HEK293 (cell line): ENCODE results near the gene CSNK1A1L.

Experiments used
- CTCF ChIA-PET: fragments of 350-600 bp; formaldehyde crosslinking; extraction: SDS; loops from one replicate; lab custom pipeline; 2021; ENCODE audit warnings: antibody characterized with exemption; lab: Yijun Ruan, JAX
- POLR2A ChIA-PET: fragments of 300-600 bp; formaldehyde crosslinking; extraction: SDS; loops from one replicate; lab custom pipeline; 2020; ENCODE audit warnings: antibody characterized with exemption, inconsistent platforms; lab: Yijun Ruan, JAX
- H3K27ac ChIP-seq: fragments of 200-500 bp; sonication (Bioruptor generic); 2 replicates; pipeline ENCODE4 v1.5.1; 2014; ENCODE audit warnings: low read depth, low read length, control low read depth, inconsistent platforms; ENCODE audit errors: extremely low read depth
- H3K36me3 ChIP-seq, 2 experiments: fragments of 200-500 bp in 1 of 2; sonication (Bioruptor generic) in 1 of 2; 1 replicate in 1 of 2; 2 replicates in 1 of 2; pipeline ENCODE4 v1.5.1; 2014 to 2017; ENCODE audit warnings: inconsistent platforms in 2 of 2, low read length in 2 of 2; ENCODE audit not compliant: control insufficient read depth in 2 of 2, insufficient read depth in 1 of 2
- H3K4me1 ChIP-seq: fragments of 200-500 bp; sonication (Bioruptor generic); 2 replicates; pipeline ENCODE4 v1.5.1; 2014; ENCODE audit warnings: mild to moderate bottlenecking, low read length, inconsistent platforms; ENCODE audit not compliant: control insufficient read depth, insufficient read depth
- H3K4me3 ChIP-seq: 2 replicates; pipeline ENCODE4 v1.5.1; 2011; ENCODE audit warnings: low read depth, mild to moderate bottlenecking, control low read depth, low read length, moderate library complexity
- H3K9me3 ChIP-seq: fragments of 200-500 bp; sonication (Bioruptor generic); 2 replicates; pipeline ENCODE4 v1.5.1; 2014; ENCODE audit warnings: low read depth, low read length, inconsistent platforms; ENCODE audit not compliant: control insufficient read depth, insufficient read depth
- FEZF1 ChIP-seq: fragments of 450-650 bp; formaldehyde crosslinking; IDR thresholded peaks from 2 replicates; pipeline ENCODE4 v1.5.1; 2016; ENCODE audit warnings: missing biosample characterization, missing genetic modification characterization
- GLIS1 ChIP-seq: fragments of 450-650 bp; formaldehyde crosslinking; IDR thresholded peaks from 2 replicates; pipeline ENCODE4 v1.5.1; 2016; ENCODE audit warnings: missing biosample characterization, missing genetic modification characterization
- GLIS2 ChIP-seq: fragments of 450-650 bp; formaldehyde crosslinking; IDR thresholded peaks from 2 replicates; pipeline ENCODE4 v1.5.1; 2016; ENCODE audit warnings: missing biosample characterization, missing genetic modification characterization
- SETDB1 ChIP-seq: IDR thresholded peaks from one replicate; pipeline ENCODE4 v1.6.1; 2017; ENCODE audit warnings: mild to moderate bottlenecking, low read length, moderate library complexity, mixed read lengths; ENCODE audit not compliant: insufficient read length
- SP2 ChIP-seq: fragments of 450-650 bp; formaldehyde crosslinking; IDR thresholded peaks from 2 replicates; pipeline ENCODE4 v1.5.1; 2016; ENCODE audit warnings: missing biosample characterization, missing genetic modification characterization
- SP7 ChIP-seq: fragments of 450-650 bp; formaldehyde crosslinking; IDR thresholded peaks from 2 replicates; pipeline ENCODE4 v1.5.1; 2016; ENCODE audit warnings: missing biosample characterization, missing genetic modification characterization
- TRIM28 ChIP-seq: IDR thresholded peaks from 2 replicates; pipeline ENCODE4 v1.6.1; 2011; ENCODE audit warnings: low read length, control low read depth, borderline replicate concordance
- WT1 ChIP-seq: fragments of 450-650 bp; formaldehyde crosslinking; IDR thresholded peaks from 2 replicates; pipeline ENCODE4 v1.5.1; 2016; ENCODE audit warnings: missing biosample characterization, missing genetic modification characterization
- ZFHX2 ChIP-seq: fragments of 450-650 bp; formaldehyde crosslinking; conservative IDR thresholded peaks from 2 replicates; pipeline ENCODE4 v1.5.1; 2016; ENCODE audit warnings: missing biosample characterization, missing genetic modification characterization
- ZFP37 ChIP-seq: fragments of 450-650 bp; formaldehyde crosslinking; IDR thresholded peaks from 2 replicates; pipeline ENCODE4 v1.5.1; 2016; ENCODE audit warnings: missing biosample characterization, missing genetic modification characterization
- ZNF114 ChIP-seq: fragments of 450-650 bp; formaldehyde crosslinking; IDR thresholded peaks from 2 replicates; pipeline ENCODE4 v1.5.0; 2017; ENCODE audit warnings: missing biosample characterization, missing genetic modification characterization
- ZNF140 ChIP-seq: fragments of 450-650 bp; formaldehyde crosslinking; IDR thresholded peaks from 2 replicates; pipeline ENCODE4 v1.5.1; 2016; ENCODE audit warnings: missing biosample characterization, missing genetic modification characterization
- ZNF155 ChIP-seq: fragments of 450-650 bp; formaldehyde crosslinking; IDR thresholded peaks from 2 replicates; pipeline ENCODE4 v1.5.1; 2016; ENCODE audit warnings: missing biosample characterization, missing genetic modification characterization
- ZNF175 ChIP-seq: fragments of 450-650 bp; formaldehyde crosslinking; IDR thresholded peaks from 2 replicates; pipeline ENCODE4 v1.5.1; 2016; ENCODE audit warnings: missing biosample characterization, missing genetic modification characterization
- ZNF184 ChIP-seq: fragments of 450-650 bp; IDR thresholded peaks from 2 replicates; pipeline ENCODE4 v1.5.1; 2018; ENCODE audit warnings: missing biosample characterization, mild to moderate bottlenecking, missing genetic modification characterization
- ZNF274 ChIP-seq, 2 experiments: fragments of 200-500 bp in 1 of 2; fragments of 450-650 bp in 1 of 2; sonication (Bioruptor generic) in 1 of 2; formaldehyde crosslinking in 1 of 2; IDR thresholded peaks; 2 replicates each; pipeline versions ENCODE4 v1.5.1 to v1.6.1; 2014 to 2016; ENCODE audit warnings: borderline replicate concordance in 1 of 2, inconsistent platforms in 1 of 2, low read length in 1 of 2, missing biosample characterization in 1 of 2, missing genetic modification characterization in 1 of 2
- ZNF600 ChIP-seq: fragments of 450-650 bp; formaldehyde crosslinking; IDR thresholded peaks from 2 replicates; pipeline ENCODE4 v1.5.1; 2016; ENCODE audit warnings: missing biosample characterization, missing genetic modification characterization
- ZNF621 ChIP-seq: fragments of 450-650 bp; formaldehyde crosslinking; IDR thresholded peaks from 2 replicates; pipeline ENCODE4 v1.5.1; 2017; ENCODE audit warnings: missing biosample characterization, missing genetic modification characterization
- TF ChIP-seq, protein P1 (sequence below): fragments of 450-650 bp; formaldehyde crosslinking; IDR thresholded peaks from 2 replicates; pipeline ENCODE4 v1.5.1; 2016; ENCODE audit warnings: missing biosample characterization, missing genetic modification characterization
- TF ChIP-seq, protein P2 (sequence below): fragments of 450-650 bp; formaldehyde crosslinking; IDR thresholded peaks from 2 replicates; pipeline ENCODE4 v1.5.1; 2016; ENCODE audit warnings: missing biosample characterization, missing genetic modification characterization
- TF ChIP-seq, protein P3 (sequence below): fragments of 450-650 bp; formaldehyde crosslinking; IDR thresholded peaks from 2 replicates; pipeline ENCODE4 v1.5.1; 2016; ENCODE audit warnings: missing biosample characterization, missing genetic modification characterization, borderline replicate concordance
- TF ChIP-seq, protein P4 (sequence below): fragments of 450-650 bp; formaldehyde crosslinking; IDR thresholded peaks from 2 replicates; pipeline ENCODE4 v1.5.1; 2017; ENCODE audit warnings: missing biosample characterization, missing genetic modification characterization
- TF ChIP-seq, protein P5 (sequence below): fragments of 450-650 bp; formaldehyde crosslinking; IDR thresholded peaks from 2 replicates; pipeline ENCODE4 v1.5.1; 2016; ENCODE audit warnings: missing biosample characterization, missing genetic modification characterization
- TF ChIP-seq, protein P6 (sequence below): sonication (generic); formaldehyde crosslinking; IDR thresholded peaks from 2 replicates; pipeline ENCODE4 v1.8.1; 2022; ENCODE audit warnings: mild to moderate bottlenecking, moderate library complexity, missing genetic modification reagents
- TF ChIP-seq, protein P7 (sequence below): fragments of 450-650 bp; formaldehyde crosslinking; IDR thresholded peaks from 2 replicates; pipeline ENCODE4 v1.5.1; 2016; ENCODE audit warnings: missing biosample characterization, missing genetic modification characterization

CSNK1A1L gene

DNA sequence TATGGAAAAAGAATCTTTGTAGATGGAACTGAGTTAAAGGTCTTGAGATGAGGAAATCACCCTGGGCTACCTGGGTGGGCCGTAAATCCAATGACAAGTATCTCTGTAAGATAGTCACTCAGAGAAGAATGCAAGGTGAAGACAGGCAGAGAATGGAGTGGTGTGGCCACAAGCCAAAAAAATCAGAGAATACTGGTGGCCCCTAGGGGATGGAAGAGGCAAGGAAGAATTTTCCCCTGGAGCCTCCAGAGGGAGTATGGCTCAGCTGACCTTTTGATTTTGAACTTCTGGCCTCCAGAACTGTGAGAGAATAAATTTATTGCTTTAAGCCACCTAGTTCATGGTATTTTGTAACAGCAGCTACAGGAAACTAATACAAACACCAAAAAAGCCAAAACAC, 32.7 kb upstream of the CSNK1A1L start:
- POLR2A ChIA-PET: no interaction called here
- H3K4me1 ChIP-seq: peaks cover 17% of the 10 kb centered on the region
- CTCF ChIA-PET: interaction anchor here (1.0 kb wide), 1 partner anchor 19 kb away, joined by 3 read pairs; no protein-coding TSS in a partner anchor
- TF ChIP-seq, protein P1, sequence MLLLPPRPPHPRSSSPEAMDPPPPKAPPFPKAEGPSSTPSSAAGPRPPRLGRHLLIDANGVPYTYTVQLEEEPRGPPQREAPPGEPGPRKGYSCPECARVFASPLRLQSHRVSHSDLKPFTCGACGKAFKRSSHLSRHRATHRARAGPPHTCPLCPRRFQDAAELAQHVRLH (tag by site-specific recombination): no peak
- TF ChIP-seq, protein P2, sequence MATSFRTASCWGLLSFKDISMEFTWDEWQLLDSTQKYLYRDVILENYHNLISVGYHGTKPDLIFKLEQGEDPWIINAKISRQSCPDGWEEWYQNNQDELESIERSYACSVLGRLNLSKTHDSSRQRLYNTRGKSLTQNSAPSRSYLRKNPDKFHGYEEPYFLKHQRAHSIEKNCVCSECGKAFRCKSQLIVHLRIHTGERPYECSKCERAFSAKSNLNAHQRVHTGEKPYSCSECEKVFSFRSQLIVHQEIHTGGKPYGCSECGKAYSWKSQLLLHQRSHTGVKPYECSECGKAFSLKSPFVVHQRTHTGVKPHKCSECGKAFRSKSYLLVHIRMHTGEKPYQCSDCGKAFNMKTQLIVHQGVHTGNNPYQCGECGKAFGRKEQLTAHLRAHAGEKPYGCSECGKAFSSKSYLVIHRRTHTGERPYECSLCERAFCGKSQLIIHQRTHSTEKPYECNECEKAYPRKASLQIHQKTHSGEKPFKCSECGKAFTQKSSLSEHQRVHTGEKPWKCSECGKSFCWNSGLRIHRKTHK: no peak
- no peak for TF ChIP-seq ZFP37 (tag by site-specific recombination)
- TF ChIP-seq, protein P3, sequence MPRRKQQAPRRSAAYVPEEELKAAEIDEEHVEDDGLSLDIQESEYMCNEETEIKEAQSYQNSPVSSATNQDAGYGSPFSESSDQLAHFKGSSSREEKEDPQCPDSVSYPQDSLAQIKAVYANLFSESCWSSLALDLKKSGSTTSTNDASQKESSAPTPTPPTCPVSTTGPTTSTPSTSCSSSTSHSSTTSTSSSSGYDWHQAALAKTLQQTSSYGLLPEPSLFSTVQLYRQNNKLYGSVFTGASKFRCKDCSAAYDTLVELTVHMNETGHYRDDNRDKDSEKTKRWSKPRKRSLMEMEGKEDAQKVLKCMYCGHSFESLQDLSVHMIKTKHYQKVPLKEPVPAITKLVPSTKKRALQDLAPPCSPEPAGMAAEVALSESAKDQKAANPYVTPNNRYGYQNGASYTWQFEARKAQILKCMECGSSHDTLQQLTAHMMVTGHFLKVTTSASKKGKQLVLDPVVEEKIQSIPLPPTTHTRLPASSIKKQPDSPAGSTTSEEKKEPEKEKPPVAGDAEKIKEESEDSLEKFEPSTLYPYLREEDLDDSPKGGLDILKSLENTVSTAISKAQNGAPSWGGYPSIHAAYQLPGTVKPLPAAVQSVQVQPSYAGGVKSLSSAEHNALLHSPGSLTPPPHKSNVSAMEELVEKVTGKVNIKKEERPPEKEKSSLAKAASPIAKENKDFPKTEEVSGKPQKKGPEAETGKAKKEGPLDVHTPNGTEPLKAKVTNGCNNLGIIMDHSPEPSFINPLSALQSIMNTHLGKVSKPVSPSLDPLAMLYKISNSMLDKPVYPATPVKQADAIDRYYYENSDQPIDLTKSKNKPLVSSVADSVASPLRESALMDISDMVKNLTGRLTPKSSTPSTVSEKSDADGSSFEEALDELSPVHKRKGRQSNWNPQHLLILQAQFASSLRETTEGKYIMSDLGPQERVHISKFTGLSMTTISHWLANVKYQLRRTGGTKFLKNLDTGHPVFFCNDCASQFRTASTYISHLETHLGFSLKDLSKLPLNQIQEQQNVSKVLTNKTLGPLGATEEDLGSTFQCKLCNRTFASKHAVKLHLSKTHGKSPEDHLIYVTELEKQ (tag by site-specific recombination): no peak
- peak; percentile 34; the same call in 1 of the 2 replicates for TF ChIP-seq FEZF1 (tag by site-specific recombination)
- no peak for TF ChIP-seq ZNF140
- no peak for TF ChIP-seq ZNF175 (tag by site-specific recombination)
- TF ChIP-seq ZNF184 (tag by site-specific recombination): no peak
- TF ChIP-seq, protein P4, sequence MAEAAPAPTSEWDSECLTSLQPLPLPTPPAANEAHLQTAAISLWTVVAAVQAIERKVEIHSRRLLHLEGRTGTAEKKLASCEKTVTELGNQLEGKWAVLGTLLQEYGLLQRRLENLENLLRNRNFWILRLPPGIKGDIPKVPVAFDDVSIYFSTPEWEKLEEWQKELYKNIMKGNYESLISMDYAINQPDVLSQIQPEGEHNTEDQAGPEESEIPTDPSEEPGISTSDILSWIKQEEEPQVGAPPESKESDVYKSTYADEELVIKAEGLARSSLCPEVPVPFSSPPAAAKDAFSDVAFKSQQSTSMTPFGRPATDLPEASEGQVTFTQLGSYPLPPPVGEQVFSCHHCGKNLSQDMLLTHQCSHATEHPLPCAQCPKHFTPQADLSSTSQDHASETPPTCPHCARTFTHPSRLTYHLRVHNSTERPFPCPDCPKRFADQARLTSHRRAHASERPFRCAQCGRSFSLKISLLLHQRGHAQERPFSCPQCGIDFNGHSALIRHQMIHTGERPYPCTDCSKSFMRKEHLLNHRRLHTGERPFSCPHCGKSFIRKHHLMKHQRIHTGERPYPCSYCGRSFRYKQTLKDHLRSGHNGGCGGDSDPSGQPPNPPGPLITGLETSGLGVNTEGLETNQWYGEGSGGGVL (tag by site-specific recombination): no peak
- no peak for TF ChIP-seq SP7 (tag by site-specific recombination)
- TF ChIP-seq ZNF155 (tag by site-specific recombination): no peak
- TF ChIP-seq GLIS2 (tag by site-specific recombination): no peak
- TF ChIP-seq, protein P5, sequence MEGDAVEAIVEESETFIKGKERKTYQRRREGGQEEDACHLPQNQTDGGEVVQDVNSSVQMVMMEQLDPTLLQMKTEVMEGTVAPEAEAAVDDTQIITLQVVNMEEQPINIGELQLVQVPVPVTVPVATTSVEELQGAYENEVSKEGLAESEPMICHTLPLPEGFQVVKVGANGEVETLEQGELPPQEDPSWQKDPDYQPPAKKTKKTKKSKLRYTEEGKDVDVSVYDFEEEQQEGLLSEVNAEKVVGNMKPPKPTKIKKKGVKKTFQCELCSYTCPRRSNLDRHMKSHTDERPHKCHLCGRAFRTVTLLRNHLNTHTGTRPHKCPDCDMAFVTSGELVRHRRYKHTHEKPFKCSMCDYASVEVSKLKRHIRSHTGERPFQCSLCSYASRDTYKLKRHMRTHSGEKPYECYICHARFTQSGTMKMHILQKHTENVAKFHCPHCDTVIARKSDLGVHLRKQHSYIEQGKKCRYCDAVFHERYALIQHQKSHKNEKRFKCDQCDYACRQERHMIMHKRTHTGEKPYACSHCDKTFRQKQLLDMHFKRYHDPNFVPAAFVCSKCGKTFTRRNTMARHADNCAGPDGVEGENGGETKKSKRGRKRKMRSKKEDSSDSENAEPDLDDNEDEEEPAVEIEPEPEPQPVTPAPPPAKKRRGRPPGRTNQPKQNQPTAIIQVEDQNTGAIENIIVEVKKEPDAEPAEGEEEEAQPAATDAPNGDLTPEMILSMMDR: peak; percentile 25; the same call in 1 of the 2 replicates
- TF ChIP-seq ZNF621 (tag by site-specific recombination): no peak
- TF ChIP-seq, protein P6, sequence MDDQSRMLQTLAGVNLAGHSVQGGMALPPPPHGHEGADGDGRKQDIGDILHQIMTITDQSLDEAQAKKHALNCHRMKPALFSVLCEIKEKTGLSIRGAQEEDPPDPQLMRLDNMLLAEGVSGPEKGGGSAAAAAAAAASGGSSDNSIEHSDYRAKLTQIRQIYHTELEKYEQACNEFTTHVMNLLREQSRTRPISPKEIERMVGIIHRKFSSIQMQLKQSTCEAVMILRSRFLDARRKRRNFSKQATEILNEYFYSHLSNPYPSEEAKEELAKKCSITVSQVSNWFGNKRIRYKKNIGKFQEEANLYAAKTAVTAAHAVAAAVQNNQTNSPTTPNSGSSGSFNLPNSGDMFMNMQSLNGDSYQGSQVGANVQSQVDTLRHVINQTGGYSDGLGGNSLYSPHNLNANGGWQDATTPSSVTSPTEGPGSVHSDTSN (CRISPR knock-in tag): no peak
- TF ChIP-seq ZNF274 (IDR thresholded peaks at IDR 0.05; ENCODE audit: low read length): no peak
- TF ChIP-seq ZNF274 (tag by site-specific recombination; IDR thresholded peaks at IDR 0.05; ENCODE audit: borderline replicate concordance): no peak
- TF ChIP-seq GLIS1: peak; percentile 72
- TF ChIP-seq ZFHX2 (tag by site-specific recombination): no peak
- TF ChIP-seq SETDB1: no peak
- TF ChIP-seq WT1 (tag by site-specific recombination): no peak
- no peak for TF ChIP-seq ZNF114 (tag by site-specific recombination)
- TF ChIP-seq, protein P7, sequence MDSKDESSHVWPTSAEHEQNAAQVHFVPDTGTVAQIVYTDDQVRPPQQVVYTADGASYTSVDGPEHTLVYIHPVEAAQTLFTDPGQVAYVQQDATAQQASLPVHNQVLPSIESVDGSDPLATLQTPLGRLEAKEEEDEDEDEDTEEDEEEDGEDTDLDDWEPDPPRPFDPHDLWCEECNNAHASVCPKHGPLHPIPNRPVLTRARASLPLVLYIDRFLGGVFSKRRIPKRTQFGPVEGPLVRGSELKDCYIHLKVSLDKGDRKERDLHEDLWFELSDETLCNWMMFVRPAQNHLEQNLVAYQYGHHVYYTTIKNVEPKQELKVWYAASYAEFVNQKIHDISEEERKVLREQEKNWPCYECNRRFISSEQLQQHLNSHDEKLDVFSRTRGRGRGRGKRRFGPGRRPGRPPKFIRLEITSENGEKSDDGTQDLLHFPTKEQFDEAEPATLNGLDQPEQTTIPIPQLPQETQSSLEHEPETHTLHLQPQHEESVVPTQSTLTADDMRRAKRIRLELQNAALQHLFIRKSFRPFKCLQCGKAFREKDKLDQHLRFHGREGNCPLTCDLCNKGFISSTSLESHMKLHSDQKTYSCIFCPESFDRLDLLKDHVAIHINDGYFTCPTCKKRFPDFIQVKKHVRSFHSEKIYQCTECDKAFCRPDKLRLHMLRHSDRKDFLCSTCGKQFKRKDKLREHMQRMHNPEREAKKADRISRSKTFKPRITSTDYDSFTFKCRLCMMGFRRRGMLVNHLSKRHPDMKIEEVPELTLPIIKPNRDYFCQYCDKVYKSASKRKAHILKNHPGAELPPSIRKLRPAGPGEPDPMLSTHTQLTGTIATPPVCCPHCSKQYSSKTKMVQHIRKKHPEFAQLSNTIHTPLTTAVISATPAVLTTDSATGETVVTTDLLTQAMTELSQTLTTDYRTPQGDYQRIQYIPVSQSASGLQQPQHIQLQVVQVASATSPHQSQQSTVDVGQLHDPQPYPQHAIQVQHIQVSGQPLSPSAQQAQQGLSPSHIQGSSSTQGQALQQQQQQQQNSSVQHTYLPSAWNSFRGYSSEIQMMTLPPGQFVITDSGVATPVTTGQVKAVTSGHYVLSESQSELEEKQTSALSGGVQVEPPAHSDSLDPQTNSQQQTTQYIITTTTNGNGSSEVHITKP (tag by site-specific recombination): no peak
- no peak for TF ChIP-seq TRIM28
- no peak for TF ChIP-seq SP2 (tag by site-specific recombination)
- TF ChIP-seq ZNF600 (tag by site-specific recombination): no peak

More for the DNA sequence above, 32.7 kb upstream of the CSNK1A1L start:
- no peak overlapping the region for H3K27ac ChIP-seq
- no peaks in the 10 kb centered on the region for H3K9me3 ChIP-seq
- H3K4me3 ChIP-seq: no peak overlapping the region
- H3K36me3 ChIP-seq: no peaks in the 10 kb centered on the region
